Ovary (tissue), 3 donors: ENCODE results near the gene ATP4B.

Experiments used
- EP300 ChIP-seq: sonication (generic); formaldehyde crosslinking; IDR thresholded peaks from one replicate; pipeline ENCODE4 v1.6.1; 2017; ENCODE audit warnings: antibody characterized with exemption
- TF ChIP-seq, protein P1 (sequence below), 3 donors: fragments of 450-650 bp in 2 of 3; fragments of 200-600 bp in 1 of 3; IDR thresholded peaks; one replicate each; pipeline versions ENCODE4 v1.5.1 to v1.8.0; 2016 to 2022; ENCODE audit warnings: antibody characterized with exemption in 3 of 3, mild to moderate bottlenecking in 1 of 3
- donor health status: DM: no; HTN: no; CAD: no.

DNA sequence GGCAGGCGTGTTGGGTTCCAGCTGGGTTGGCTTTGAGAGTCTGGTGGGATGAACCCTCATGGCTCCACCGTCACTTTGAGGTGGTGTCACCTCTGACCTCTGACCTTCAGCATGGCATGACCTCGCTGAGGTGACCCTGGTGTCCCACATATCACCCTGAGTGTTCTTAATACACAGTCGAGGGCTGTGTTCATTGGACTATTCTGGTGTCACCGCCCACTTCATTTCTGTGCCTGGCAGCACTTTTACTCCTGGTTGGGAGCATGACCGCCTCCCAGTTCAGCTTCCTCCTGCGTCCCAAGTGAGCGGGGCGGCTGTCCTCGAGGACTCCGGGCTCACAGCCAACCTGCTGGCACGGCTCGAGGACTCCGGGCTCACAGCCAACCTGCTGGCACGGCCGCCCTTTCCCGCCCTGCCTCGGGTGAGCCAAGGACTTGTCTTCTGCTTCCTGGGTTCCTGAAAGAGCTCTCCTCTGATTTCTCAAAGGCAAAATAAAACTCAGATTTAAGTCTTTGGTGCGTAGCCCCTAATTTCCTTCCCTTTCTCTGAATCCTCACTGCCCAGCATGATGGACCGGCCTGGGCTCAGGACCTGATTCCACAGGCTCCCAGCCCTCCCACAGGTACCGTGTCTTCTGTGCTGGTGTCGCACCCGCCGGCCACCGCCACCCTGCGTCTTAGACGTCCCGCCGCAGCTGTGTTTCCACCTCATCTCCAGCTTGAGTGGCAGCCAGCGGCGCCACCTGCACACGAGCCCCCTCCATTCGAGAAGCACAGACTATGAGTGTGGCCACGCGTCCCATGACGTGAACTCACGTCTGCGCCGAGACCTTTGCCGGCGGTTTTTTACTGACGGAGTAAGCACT lies 10.4 kb downstream of the ATP4B start:
- TF ChIP-seq, protein P1, sequence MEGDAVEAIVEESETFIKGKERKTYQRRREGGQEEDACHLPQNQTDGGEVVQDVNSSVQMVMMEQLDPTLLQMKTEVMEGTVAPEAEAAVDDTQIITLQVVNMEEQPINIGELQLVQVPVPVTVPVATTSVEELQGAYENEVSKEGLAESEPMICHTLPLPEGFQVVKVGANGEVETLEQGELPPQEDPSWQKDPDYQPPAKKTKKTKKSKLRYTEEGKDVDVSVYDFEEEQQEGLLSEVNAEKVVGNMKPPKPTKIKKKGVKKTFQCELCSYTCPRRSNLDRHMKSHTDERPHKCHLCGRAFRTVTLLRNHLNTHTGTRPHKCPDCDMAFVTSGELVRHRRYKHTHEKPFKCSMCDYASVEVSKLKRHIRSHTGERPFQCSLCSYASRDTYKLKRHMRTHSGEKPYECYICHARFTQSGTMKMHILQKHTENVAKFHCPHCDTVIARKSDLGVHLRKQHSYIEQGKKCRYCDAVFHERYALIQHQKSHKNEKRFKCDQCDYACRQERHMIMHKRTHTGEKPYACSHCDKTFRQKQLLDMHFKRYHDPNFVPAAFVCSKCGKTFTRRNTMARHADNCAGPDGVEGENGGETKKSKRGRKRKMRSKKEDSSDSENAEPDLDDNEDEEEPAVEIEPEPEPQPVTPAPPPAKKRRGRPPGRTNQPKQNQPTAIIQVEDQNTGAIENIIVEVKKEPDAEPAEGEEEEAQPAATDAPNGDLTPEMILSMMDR (IDR thresholded peaks at IDR 0.05), result no peak
- no peak for TF ChIP-seq EP300
